Heart left ventricle (tissue), 16 donors: ENCODE data around the gene TLK1. TPM values are rescaled to one million over a fixed set of nuclear protein-coding genes. Genes with fewer than 3 reads are reported as not detected.

Source experiments
- ATAC-seq, 4 donors: fragments of 200-7000 bp; cut with Tn5 transposase; one replicate each; pipeline ENCODE4 v1.9.1; 2020 to 2022; ENCODE audit warnings: moderate library complexity in 4 of 4, mild to moderate bottlenecking in 3 of 4, moderate number of reproducible peaks in 1 of 4
- DNase-seq, 5 donors: peaks; one replicate each; pipeline ENCODE4 v3.0.0-alpha.2; 2020
- H3K27ac ChIP-seq, 12 donors: fragments of 200-600 bp; sonication (generic) in 4 of 12; one replicate each; pipeline versions ENCODE4 v1.5.0 to v1.8.0; 2016 to 2022; ENCODE audit warnings: mild to moderate bottlenecking in 2 of 12
- H3K27me3 ChIP-seq, 9 donors: fragments of 200-600 bp; sonication (generic) in 2 of 9; one replicate each; pipeline versions ENCODE4 v1.5.1 to v1.8.0; 2016 to 2022; ENCODE audit warnings: mild to moderate bottlenecking in 3 of 9
- H3K36me3 ChIP-seq, 9 donors: fragments of 200-600 bp; sonication (generic) in 2 of 9; one replicate each; pipeline versions ENCODE4 v1.5.0 to v1.8.0; 2018 to 2022; ENCODE audit warnings: mild to moderate bottlenecking in 2 of 9
- H3K4me1 ChIP-seq, 12 donors: fragments of 200-600 bp; sonication (generic) in 4 of 12; one replicate each; pipeline versions ENCODE4 v1.5.0 to v1.8.0; 2016 to 2022; ENCODE audit warnings: mild to moderate bottlenecking in 3 of 12
- H3K4me3 ChIP-seq, 12 donors: fragments of 200-600 bp; sonication (generic) in 4 of 12; one replicate each; pipeline versions ENCODE4 v1.5.0 to v1.8.0; 2017 to 2022; ENCODE audit warnings: mild to moderate bottlenecking in 9 of 12, moderate library complexity in 4 of 12
- H3K9me3 ChIP-seq, 12 donors: fragments of 200-600 bp; sonication (generic) in 4 of 12; one replicate each; pipeline versions ENCODE4 v1.5.0 to v1.8.0; 2016 to 2022; ENCODE audit warnings: mild to moderate bottlenecking in 1 of 12
- CTCF ChIP-seq, 12 donors: fragments of 200-600 bp; sonication (generic) in 4 of 12; IDR thresholded peaks; one replicate each; pipeline versions ENCODE4 v1.5.0 to v1.8.0; 2018 to 2022; ENCODE audit warnings: antibody characterized with exemption in 12 of 12, mild to moderate bottlenecking in 5 of 12
- POLR2A ChIP-seq, 2 donors: fragments of 450-650 bp; IDR thresholded peaks; one replicate each; pipeline ENCODE4 v1.6.1; 2017; ENCODE audit warnings: antibody characterized with exemption in 2 of 2, mild to moderate bottlenecking in 2 of 2, moderate library complexity in 2 of 2
- WGBS, 4 donors: extraction: QIAGEN DNeasy Blood & Tissue Kit in 2 of 4; methylation state at CpG; one replicate each; pipeline versions ENCODE4 v1.1.5 to v1.1.7; 2013 to 2018; 5-methylcytosine and 5-hydroxymethylcytosine counted together
- intact Hi-C, 10 donors: fragments of 100-400 bp; cut with DNase I; formaldehyde crosslinking; loops; one replicate each; pipeline versions ENCODE4 v1.11.1 to v1.14.2; 2022
- polyA plus RNA-seq, 2 donors: library from polyadenylated mRNA; stranded (reverse); fragments of 200-250 nt; gene quantifications; one replicate each; pipeline ENCODE4 v1.2.3, GENCODE V29; 2013
- total RNA-seq, 9 donors: library from RNA; depleted of rRNA in 2 of 9; stranded (reverse); fragments of >200 nt in 2 of 9; fragmentation: NEBNext Ultra II Directional in 3 of 9; extraction: Animal tissue kit (Norgen Biotek cat#: 25700) in 3 of 9; gene quantifications; one replicate each; pipeline versions ENCODE4 v1.1.0 to v1.2.4, GENCODE V29; 2016 to 2023
- donor health status: ischemic (EF 13 %, LVEDD 7.1; RV severe dilation, severe dysfunction).
- donor health status: healthy with polysubstance abuse.
- donor health status: DM: no; HTN: yes; CAD: no.
- donor health status: DM: no; HTN: no; CAD: no.
- donor health status: ischemic (EF 25% LVEDD 6.9; RV normal size, moderate dysfunction).
- donor health status: ischemic (EF 25% LVEDD 5.7; RV mildly dilated, moderate dysfunction).
- donor health status: healthy.
- donor health status: DM: yes; HTN: yes; CAD: no.
- donor health status: ischemic (EF 35%, LVEDD 5.7; RV mildly dilated, moderate dysfunction).
- donor health status: nonischemic (EF 11% LVEDD 7.7; RV severe dilation, severe dysfunction).
- donor health status: DM: yes; HTN: yes; CAD: no.
- donor health status: PGD.
- donor health status: ischemic (EF 29% LVEDD 5.4; RV normal size, mild dysfunction).
- donor health status: nonischemic (EF 23%, LVEDD 6.1; RV moderate dilation, normal function).

Gene TLK1
- total and polyA plus RNA-seq, 11 donors = 7.2 to 41.4 (median 26.8) TPM

- Histone ChIP-seq H3K27me3 (no peaks in the 10 kb centered on the region), H3K36me3 (peaks cover 0 to 84% (median 61%) of the 10 kb centered on the region in 9 donors), H3K4me3 (no peak overlapping the region), H3K9me3 (no peaks in the 10 kb centered on the region), H3K27ac (no peak overlapping the region), H3K4me1 (no peaks in the 10 kb centered on the region)
- intact Hi-C loops = loop anchor here in 1 of 10 donors (10.0 kb wide), 1 partner anchor 48 kb away; no protein-coding TSS in a partner anchor
- WGBS, 4 donors = 96 to 98% (median 97%) methylated on average over 2 of the region's 2 CpGs
- no peak for TF ChIP-seq POLR2A (IDR thresholded peaks at IDR 0.05)
- no peak for TF ChIP-seq CTCF (IDR thresholded peaks at IDR 0.05)
- ATAC-seq (no peak), DNase-seq (no peak)
These were observed 164.4 kb downstream of the TLK1 start for GRCh38 chr2:170996316-170996715.

DNA sequence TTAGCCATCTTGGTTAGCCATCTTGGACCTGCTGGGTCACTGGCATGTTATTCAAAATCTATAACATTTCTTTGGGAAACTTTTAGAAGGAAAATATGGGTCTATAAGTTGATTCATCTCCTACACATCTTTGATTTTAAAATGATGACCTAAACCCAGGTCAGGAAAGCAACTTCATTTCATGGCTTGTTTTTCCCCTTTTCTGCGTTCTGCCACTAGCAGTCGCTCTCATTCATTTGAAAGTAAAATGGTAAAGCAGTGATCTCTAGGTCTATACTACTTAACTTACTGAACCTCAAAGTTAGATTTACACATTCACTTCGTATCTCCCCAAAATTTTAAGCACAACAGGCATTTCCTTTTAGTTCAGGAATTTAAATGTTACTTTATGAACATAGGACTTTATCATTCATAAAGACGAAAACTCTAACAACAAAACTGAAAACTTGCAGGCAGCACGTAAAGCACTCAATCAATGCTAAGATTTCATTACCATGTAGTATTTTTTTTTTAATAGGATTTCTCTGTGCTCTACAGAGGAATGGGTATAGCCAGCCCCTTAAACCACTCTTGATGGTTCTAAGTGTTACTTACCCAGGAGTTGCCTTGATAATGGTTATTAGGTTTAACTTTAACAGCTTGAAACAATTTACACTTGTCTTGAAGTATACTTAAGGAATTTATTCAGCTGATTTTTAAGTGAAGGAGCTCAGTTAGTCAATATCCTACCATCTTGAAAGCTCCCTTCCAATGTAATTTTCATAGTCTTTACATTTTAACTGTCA, 169.1 kb downstream of the TLK1 start:
- Histone ChIP-seq H3K4me3 (no peak overlapping the region), H3K36me3 (peaks cover 0 to 76% (median 48%) of the 10 kb centered on the region in 9 donors), H3K4me1 (no peaks in the 10 kb centered on the region), H3K9me3 (no peaks in the 10 kb centered on the region), H3K27ac (no peak overlapping the region), H3K27me3 (no peaks in the 10 kb centered on the region)
- intact Hi-C loops = loop anchor here in 1 of 10 donors (10.0 kb wide), 1 partner anchor 53 kb away; no protein-coding TSS in a partner anchor
- ATAC-seq = no peak
- no peak for TF ChIP-seq POLR2A (IDR thresholded peaks at IDR 0.05)
- no peak for TF ChIP-seq CTCF (IDR thresholded peaks at IDR 0.05)
- WGBS, 4 donors = 91 to 95% (median 93%) methylated on average over 5 of the region's 5 CpGs
- DNase-seq = no peak

DNA sequence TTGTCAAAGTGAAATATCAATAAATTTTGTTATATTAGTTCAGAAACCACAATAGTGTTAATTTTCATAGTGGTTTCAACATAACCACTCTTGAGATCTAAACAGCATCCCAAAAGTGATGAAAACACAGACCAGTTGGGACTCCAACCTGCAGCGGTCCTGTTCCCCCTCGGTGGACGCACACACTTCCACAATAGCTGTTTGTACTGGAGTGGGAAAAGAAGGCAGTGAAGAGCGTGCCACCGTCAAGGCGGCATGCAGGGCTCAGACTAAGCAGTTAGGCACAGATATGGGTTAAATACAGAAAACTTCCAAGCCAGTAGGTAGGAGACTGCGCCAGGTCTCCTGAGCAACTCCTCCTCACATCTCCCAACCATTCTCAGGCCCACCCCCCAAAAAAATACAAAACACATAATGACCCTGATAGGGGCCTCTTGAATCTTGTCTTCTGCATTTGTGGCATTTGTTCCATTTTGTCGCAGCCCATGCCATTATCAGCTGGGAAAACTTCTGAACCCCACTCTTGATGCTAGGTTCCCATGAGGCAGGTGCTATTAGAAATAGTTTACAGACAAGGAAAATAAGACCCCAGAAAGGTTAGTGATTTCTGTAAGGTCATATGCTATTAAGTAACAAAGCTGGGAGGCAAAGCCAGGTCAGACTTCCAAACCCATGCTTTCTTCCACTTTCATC, 174.0 kb downstream of the TLK1 start:
- ATAC-seq = no peak
- Histone ChIP-seq H3K4me1 (no peaks in the 10 kb centered on the region), H3K27ac (no peak overlapping the region), H3K36me3 (peaks cover 0 to 28% (median 6%) of the 10 kb centered on the region in 9 donors), H3K9me3 (no peaks in the 10 kb centered on the region), H3K27me3 (no peaks in the 10 kb centered on the region), H3K4me3 (no peak overlapping the region)
- 92 to 97% (median 95%) methylated on average over 8 of the region's 8 CpGs for WGBS, 4 donors
- DNase-seq = no peak
- TF ChIP-seq CTCF (IDR thresholded peaks at IDR 0.05) = no peak
- TF ChIP-seq POLR2A (IDR thresholded peaks at IDR 0.05) = no peak
- intact Hi-C loops = no loop called here

- Histone ChIP-seq H3K9me3 (no peaks in the 10 kb centered on the region), H3K4me3 (no peak overlapping the region), H3K36me3 (peaks cover 0 to 15% (median 2%) of the 10 kb centered on the region in 9 donors), H3K4me1 (no peaks in the 10 kb centered on the region), H3K27me3 (no peaks in the 10 kb centered on the region), H3K27ac (no peak overlapping the region)
- intact Hi-C loops = no loop called here
- ATAC-seq = no peak
- DNase-seq = no peak
- TF ChIP-seq POLR2A (IDR thresholded peaks at IDR 0.05) = no peak
- WGBS, 4 donors = 91 to 95% (median 93%) methylated on average over 3 to 5 of the region's 5 CpGs
These were observed 175.3 kb downstream of the TLK1 start for GRCh38 chr2:170985407-170985806.
